Measurements from ENCODE around the gene SCLY.

GRCh38 chr2:238059505-238059904 is 1.3 kb upstream of the SCLY start:
- no peak for TF ChIP-seq CTCF (IDR thresholded peaks at IDR 0.05)
- TF ChIP-seq EZH2 (IDR thresholded peaks at IDR 0.05; ENCODE audit: borderline replicate concordance, insufficient read depth, low read depth, low read length, poor library complexity, severe bottlenecking), result no peak
